ENCODE measurements around the gene CYSTM1. TPM values are rescaled to one million over a fixed set of nuclear protein-coding genes. Genes with fewer than 3 reads are reported as not detected.

The CYSTM1 gene
- total and polyA plus RNA-seq, 4 donors, result 8.1 to 45.7 (median 23.4) TPM

GRCh38 chr5:140134277-140134935 lies 40.6 kb upstream of the CYSTM1 start:
- Histone ChIP-seq H3K9ac (ENCODE audit: low read depth in 1 of 2, low read length in 2 of 2) (no peak overlapping the region), H3K27me3 (ENCODE audit: control insufficient read depth in 4 of 4, insufficient read depth in 4 of 4, low read length in 3 of 4) (no peaks in the 10 kb centered on the region), H3K36me3 (ENCODE audit: control insufficient read depth in 4 of 4, insufficient read depth in 3 of 4, low read depth in 1 of 4, low read length in 3 of 4) (no peaks in the 10 kb centered on the region), H3K4me1 (ENCODE audit: control insufficient read depth in 4 of 4, insufficient read depth in 4 of 4, low read length in 3 of 4) (peaks cover 0 to 7% (median 0%) of the 10 kb centered on the region in 4 donors), H3K27ac (ENCODE audit: low read depth in 1 of 2, low read length in 2 of 2) (no peak overlapping the region), H3K9me3 (ENCODE audit: control insufficient read depth in 4 of 4, low read length in 3 of 4) (no peaks in the 10 kb centered on the region), H3K4me3 (ENCODE audit: low read depth in 1 of 3, low read length in 3 of 3) (no peak overlapping the region)
- DNase-seq (ENCODE audit: low spot score), result no peak
- 97% methylated on average over 2 of the region's 2 CpGs for WGBS
- TF ChIP-seq MAX (IDR thresholded peaks at IDR 0.05) (no peak), HNF4A (conservative IDR thresholded peaks at IDR 0.05) (no peak), FOXA1 (IDR thresholded peaks at IDR 0.05) (no peak), RXRA (IDR thresholded peaks at IDR 0.05) (no peak), CTCF (IDR thresholded peaks at IDR 0.05; ENCODE audit: low read depth, low read length, missing input control) (no peak), HNF4G (IDR thresholded peaks at IDR 0.05) (no peak), SP1 (IDR thresholded peaks at IDR 0.05) (no peak), GABPA (IDR thresholded peaks at IDR 0.05 in 1 of 2, conservative IDR thresholded peaks at IDR 0.05 in 1 of 2) (no peak), YY1 (IDR thresholded peaks at IDR 0.05) (no peak), JUND (IDR thresholded peaks at IDR 0.05) (no peak), NR2F2 (IDR thresholded peaks at IDR 0.05) (no peak)
- TF ChIP-seq, protein P1, sequence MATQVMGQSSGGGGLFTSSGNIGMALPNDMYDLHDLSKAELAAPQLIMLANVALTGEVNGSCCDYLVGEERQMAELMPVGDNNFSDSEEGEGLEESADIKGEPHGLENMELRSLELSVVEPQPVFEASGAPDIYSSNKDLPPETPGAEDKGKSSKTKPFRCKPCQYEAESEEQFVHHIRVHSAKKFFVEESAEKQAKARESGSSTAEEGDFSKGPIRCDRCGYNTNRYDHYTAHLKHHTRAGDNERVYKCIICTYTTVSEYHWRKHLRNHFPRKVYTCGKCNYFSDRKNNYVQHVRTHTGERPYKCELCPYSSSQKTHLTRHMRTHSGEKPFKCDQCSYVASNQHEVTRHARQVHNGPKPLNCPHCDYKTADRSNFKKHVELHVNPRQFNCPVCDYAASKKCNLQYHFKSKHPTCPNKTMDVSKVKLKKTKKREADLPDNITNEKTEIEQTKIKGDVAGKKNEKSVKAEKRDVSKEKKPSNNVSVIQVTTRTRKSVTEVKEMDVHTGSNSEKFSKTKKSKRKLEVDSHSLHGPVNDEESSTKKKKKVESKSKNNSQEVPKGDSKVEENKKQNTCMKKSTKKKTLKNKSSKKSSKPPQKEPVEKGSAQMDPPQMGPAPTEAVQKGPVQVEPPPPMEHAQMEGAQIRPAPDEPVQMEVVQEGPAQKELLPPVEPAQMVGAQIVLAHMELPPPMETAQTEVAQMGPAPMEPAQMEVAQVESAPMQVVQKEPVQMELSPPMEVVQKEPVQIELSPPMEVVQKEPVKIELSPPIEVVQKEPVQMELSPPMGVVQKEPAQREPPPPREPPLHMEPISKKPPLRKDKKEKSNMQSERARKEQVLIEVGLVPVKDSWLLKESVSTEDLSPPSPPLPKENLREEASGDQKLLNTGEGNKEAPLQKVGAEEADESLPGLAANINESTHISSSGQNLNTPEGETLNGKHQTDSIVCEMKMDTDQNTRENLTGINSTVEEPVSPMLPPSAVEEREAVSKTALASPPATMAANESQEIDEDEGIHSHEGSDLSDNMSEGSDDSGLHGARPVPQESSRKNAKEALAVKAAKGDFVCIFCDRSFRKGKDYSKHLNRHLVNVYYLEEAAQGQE (IDR thresholded peaks at IDR 0.05), result no peak

DNA sequence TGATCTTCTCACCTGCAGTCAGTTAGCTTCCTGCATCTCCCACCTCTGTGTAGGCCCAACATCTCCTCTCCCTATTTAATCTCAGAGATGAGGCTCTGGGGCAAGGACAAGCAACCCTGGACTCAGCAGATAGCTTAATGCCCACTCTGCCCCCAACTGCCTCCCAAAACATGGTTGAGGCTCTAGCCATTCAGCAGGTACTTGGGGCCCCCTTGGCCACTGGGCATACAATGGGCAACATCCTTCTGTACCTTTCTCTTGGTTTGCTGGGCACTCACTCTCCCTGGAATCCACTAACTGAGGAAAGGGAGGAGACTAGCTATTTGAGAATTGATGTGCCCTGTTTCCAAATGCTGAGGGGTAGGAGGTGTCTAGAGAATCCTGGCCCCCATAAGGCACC lies 39.9 kb upstream of the CYSTM1 start:
- no peak for TF ChIP-seq RXRA (IDR thresholded peaks at IDR 0.05)
- no peak for TF ChIP-seq FOXA1 (IDR thresholded peaks at IDR 0.05)
- TF ChIP-seq, protein P1 (IDR thresholded peaks at IDR 0.05), result no peak
- TF ChIP-seq NR2F2 (IDR thresholded peaks at IDR 0.05), result no peak
- TF ChIP-seq YY1 (IDR thresholded peaks at IDR 0.05), result no peak
- no peak for TF ChIP-seq SP1 (IDR thresholded peaks at IDR 0.05)
- TF ChIP-seq GABPA (IDR thresholded peaks at IDR 0.05 in 1 of 2, conservative IDR thresholded peaks at IDR 0.05 in 1 of 2), result no peak
- TF ChIP-seq TAF1 (conservative IDR thresholded peaks at IDR 0.05), result no peak
- no peak for TF ChIP-seq MAX (IDR thresholded peaks at IDR 0.05)
- no peak for TF ChIP-seq RAD21 (IDR thresholded peaks at IDR 0.05)
- H3K4me3 ChIP-seq (ENCODE audit: low read depth in 1 of 3, low read length in 3 of 3), result no peak overlapping the region

More for the DNA sequence above, 39.9 kb upstream of the CYSTM1 start:
- H3K27me3 ChIP-seq (ENCODE audit: control insufficient read depth in 4 of 4, insufficient read depth in 4 of 4, low read length in 3 of 4), result no peaks in the 10 kb centered on the region
- no peak for DNase-seq (ENCODE audit: low spot score)
- no peaks in the 10 kb centered on the region for H3K36me3 ChIP-seq (ENCODE audit: control insufficient read depth in 4 of 4, insufficient read depth in 3 of 4, low read depth in 1 of 4, low read length in 3 of 4)
- H3K4me1 ChIP-seq (ENCODE audit: control insufficient read depth in 4 of 4, insufficient read depth in 4 of 4, low read length in 3 of 4), result peaks cover 0 to 8% (median 0%) of the 10 kb centered on the region in 4 donors
- H3K27ac ChIP-seq (ENCODE audit: low read depth in 1 of 2, low read length in 2 of 2), result no peak overlapping the region
- H3K9ac ChIP-seq (ENCODE audit: low read depth in 1 of 2, low read length in 2 of 2), result no peak overlapping the region
- no peaks in the 10 kb centered on the region for H3K9me3 ChIP-seq (ENCODE audit: control insufficient read depth in 4 of 4, low read length in 3 of 4)
